ENCODE measurements around the gene PTDSS2. TPM values are rescaled to one million over a fixed set of nuclear protein-coding genes. Genes with fewer than 3 reads are reported as not detected.
"Not testable (repeated sequence)": the region's sequence is repeated elsewhere in the genome, so short reads cannot be mapped to it uniquely, and the experiment has no call there.

Gene PTDSS2
- total RNA-seq, 1 experiment from 2014 or later = 16.8 TPM

DNA sequence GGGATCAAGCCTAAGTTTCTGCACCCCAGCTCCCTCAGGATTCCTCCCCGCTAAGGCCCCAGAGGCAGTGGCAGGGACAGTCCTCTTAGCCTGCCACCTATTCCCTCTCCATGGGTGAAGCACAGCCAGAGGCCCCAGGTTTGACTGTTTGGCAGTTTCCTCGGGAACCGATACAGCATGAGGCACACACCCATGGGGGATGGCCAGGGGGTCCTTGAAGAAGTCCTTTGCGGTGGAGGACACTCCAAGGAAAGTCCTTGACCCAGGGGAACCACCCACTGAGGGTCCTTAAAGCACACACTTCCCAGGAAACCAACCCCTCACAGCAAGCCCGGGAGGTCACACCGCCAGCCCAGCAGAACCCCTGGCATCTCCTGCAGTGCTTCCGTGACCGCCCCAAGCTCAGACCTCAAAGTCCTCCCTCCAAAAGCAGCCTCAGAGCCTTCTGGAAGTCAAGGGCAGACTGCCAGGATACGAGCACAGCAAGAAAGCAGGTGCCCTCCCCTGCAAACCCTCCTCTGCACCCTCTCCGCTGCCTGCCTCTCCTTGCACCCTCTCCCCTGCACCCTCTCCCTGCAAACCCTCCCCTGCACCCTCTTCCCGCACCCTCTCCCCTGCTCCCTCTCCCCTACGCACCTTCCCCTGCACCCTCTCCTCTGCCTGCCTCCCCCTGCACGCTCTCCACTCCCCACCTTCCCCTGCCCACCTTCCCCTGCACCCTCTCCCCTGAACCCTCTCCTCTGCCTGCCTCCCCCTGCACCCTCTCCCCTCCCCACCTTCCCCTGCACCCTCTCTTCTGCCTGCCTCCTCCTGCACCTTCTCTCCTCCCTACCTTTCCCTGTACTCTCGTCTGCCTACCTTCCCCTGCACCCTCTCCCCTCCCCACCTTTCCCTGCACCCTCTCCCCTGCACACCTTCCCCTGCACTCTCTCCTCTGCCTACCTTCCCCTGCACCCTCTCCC is 36.7 kb upstream of the PTDSS2 start:
- peak; percentile 34 for DNase-seq (ENCODE audit: low read depth)

DNA sequence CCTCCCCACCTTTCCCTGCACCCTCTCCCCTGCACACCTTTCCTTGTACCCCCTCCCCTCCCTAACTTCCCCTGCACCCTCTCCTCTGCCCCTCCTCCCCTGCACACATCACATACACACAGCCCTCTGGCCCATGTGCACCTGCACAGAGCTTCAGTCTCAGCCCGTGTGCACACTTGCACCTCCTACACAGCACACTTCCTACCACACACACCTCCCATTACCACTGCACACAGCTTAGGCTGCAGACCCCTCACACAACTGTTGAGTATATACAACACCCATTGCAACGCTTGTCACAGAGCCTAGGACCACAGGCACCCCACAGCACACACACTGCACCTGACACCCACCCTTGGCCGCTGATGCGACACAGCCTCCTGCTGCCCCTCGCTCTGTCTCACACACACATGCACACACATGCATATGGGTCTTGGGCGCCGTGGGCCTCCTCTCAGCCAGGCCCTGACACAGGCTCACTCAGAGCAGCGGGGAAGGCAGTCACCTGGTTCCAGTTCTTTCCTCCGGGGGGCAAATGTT is 35.7 kb upstream of the PTDSS2 start:
- no peak for DNase-seq (ENCODE audit: low read depth)

DNA sequence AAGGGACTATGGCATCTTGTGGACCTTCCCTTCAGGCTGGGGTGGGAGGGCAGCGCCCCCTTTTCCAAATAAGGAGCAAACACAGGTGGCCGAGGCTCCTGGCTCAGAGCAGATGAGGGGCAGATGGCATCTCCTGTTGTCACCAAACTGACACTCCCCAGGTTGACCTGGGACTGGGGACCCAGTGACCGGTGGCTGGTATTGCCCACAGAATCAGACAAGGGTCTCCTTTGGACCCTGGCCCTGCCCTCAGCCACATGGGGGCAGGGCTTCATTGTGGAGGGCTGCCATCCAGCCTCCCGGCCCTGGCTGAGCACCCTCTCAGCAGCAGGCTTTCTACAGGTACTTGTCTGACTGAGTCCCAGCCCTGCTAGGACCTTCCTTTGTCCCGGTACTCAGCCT is 34.4 kb upstream of the PTDSS2 start:
- no peak for DNase-seq (ENCODE audit: low read depth)

DNA sequence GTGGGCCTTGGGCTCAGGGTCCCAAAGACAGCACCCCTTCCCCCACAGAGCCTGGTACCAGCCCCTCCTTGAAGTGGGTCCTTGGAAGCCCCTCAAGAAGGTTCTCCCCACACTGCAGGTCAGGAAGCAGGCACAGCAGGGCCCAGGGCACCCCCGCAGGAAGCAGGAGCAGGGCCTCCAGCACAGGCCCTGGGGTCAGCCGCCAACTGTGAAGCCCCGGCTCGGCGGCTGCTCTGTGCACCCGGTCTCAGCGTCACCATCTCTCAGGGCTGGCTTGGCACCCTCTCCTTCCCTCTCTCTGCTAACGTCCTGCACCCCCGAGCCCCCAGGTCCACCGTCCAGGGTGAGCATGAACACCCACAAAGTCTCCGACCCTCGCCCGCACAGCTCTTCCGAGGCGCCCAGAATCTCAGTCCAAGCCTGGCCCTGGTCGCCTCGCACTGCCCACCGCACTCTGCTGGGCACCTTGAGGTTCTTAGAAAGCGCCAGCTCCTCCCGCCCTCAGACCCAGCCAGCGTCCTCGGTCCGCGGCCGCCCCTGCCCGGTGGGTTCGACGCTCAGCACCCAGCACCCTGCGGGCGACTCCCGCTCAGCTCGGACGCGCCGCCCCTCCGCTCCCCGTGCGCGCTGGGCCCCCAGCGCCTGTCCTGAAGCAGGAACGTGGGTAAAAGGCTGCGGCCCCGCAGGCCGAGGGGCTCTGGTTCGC is 33.9 kb upstream of the PTDSS2 start:
- DNase-seq (ENCODE audit: low read depth) = no peak

DNA sequence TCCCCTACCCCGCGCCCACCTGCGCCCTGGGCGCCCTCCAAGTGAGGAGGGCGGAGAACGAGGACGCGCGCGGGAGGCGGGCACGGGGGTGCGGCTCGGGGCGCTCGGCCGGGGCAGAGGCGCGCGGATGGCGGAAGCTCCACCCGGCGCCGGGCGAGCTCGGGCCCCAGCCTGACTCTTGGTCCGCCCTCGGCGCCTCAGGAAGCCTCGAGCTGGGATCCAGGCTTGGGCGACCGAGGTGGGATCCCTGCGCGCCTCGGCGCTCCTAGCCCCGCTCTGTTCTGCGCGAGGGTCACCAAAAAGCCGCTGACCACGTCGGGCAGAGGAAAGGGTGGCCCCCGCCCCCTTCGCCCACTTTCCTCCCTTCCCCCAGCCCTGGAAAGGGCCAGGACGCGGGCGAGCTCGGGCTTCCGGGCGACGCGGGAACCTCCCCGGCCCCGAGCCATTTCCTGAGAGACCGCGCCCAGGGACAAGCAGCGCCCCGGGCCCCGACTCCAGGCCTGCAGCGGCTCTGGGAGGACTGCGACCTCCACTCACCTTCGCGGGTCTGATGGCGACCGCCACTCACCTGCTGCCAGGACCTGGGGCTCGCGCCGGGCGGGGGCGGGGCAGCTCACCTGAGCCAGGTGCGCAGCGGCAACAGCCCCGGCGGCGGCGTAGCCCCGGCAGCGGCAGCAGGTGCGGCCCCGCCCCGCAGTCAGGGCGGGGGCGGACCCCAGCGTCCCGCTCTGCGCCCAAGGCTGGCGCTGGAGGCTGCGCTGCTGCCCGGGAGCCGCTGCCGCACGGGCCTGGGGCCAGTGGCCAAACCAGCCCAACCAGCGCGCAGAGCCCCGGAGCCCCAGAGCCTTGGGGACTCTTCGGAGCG is 33.1 kb upstream of the PTDSS2 start:
- DNase-seq (ENCODE audit: low read depth) = no peak

DNA sequence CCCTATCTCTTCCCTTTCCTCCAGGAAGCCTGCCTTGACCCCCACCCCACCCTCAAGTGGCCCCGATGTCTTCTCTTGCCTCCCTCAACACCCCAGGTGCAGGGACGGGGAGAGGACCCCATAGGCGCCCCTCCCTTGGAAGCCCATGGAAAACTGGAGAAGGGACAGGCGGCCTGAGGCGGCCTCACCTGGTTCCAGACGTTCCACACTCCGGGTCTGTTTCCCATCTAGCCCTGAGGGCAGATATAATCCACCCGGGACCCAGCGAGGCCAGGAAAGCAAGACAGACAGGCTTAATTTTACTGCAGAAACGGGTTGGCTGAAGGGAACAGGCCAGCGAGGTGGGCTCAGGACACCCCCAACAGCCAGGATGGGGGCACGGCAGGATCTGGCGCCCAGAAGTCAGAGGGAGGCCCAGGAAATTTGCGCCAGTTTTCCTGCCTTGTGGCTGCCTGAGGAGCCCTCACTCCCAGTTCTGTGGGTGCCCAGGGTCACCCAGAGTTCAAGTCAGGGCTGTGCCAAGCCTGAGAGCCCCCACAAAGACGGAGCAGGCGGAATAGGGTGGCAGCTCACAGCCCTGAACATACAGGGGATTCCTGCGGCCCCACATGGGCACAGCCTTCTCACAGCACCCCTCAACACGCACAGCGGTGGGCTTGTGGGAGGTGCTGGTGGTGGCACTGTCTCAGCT is 32.3 kb upstream of the PTDSS2 start:
- no peak for DNase-seq (ENCODE audit: low read depth)

DNA sequence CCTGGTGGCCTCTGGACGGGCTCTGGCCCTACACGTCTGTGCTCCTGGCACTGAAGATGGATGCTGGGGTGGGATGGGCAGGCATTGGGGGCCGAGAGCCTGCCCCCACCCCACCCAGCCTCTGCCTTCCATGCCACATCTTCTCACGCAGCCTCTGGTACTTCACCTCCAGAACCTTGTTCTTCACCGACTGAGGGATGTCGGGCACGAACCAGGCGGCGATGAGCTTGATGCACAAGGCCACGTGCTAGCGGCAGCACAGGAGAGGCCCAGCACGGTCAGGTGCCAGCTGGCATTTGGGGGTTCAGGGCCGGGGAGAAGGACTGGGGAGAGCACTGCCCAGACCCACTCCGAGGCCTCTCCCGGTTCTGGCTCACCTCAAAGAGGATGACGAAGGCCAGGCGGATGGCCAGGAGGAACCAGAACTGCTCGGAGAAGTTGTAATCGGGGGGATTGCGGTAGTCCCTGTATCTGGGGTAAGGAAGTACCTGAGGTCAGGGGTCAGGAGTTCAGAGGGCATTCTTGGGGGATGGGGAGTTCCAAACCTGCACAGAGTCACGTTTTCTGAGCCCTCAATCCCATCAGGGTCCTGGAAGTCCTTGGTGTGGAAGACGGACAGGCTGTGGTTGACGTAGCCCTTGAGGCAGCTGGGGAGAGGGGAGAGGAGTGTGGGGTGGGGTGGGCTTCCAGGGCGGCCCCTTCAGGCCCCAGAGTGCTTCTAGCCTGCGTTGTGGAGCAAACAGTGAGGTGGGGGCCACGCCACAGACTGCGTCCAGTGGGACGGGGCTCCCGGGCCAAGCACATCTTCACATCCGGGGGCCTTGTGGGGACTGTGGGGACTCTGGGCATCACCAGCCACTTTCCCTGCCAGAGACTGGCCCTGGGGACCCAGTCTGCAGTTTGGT is 31.5 kb upstream of the PTDSS2 start:
- no peak for DNase-seq (ENCODE audit: low read depth)

DNA sequence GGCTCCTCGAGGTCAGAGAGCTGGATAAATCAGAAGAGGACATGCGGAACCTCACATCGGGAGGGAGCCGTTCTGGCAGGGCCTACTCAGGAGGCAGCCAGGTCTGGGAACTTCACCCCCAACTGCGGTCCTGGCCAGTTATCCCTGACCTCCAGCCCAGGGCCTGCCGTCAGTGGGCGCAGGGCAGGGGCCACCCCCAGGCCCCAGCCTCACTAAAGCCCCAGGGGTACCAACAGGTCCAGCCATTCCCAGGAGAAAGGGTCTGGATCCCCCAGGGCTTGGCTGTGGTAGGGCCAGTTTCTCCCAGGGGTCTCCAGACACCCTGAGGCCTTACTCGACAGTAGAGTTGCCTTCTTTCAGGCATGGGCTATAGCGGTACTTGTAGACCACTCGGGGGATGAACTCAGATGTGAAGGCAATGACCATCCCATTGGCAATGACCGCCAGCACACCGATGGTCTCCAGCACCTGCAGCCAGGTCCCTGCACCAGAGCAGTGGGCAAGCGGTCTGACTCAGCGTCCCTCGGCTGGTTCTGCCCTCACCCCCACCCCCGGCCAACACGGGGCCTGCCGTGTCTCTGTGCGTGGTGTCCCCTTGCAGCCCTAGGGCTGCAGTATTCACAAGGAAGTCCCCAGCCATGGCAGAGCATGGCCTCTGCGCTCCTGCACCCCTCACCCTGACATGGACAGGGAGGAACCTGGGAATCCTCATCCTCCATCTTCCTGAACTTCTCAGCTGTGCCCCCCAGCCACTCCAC is 30.7 kb upstream of the PTDSS2 start:
- no peak for DNase-seq (ENCODE audit: low read depth)

DNA sequence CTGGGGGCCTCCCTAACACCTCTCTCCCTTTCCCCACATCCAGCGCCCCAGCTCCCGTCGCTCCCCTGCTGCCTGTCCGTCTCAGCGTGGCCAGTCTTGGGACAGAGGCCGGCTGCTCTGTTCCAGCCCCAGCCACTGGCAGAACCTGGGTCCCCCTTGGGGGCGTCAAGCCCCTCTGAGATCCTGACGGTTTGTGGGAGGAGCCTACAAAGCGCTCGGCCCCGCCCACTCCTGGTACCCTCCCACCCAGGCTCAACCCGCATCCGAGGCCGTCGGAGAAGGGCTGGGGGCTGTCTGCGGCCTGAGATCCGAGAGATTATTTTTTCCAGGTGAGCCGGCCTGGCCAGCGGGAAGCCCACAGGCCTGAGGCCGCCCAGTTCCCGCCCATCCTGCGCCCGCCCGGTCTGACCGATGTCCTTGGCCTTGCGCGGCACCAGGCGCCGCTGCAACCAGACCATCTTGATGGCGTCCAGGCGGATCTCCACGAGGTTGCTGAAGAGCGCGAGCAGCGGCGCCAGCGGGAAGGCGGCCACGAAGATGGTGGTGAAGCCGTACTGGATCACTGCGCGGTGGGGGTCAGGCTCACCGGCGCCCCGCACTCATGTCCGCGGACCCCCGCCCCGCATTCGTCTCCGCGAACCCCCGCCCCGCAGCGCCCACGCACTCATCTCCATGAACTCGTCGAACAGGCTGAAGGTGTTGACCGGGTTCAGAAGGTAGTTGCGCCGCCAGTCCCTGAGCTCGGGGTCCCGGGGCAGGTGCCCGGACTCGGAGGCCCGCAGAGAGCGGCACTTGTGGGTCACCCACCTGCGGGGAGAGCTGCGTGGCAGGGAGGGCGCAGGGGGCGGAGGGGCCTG is 29.8 kb upstream of the PTDSS2 start:
- no peak for DNase-seq (ENCODE audit: low read depth)

DNA sequence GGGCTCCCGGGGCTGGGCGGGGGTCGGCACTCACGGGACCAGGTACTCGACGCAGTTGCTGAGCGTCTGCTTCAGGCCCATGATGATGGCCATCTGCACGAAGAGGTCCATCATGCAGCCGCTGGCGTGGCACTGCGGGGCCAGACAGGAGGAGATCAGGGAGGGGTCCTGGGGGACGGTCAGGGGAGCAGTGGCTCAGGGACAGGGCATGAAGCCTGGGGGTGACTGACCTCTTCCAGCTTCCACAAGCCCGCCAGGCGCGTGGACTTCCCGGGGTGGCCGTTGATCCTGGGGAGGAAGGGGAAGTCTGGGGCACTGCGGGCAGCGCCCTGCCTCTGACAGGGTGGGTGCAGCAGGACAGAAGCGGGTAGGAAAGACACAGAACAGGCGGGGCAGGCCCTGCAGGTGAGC is 29.2 kb upstream of the PTDSS2 start:
- DNase-seq (ENCODE audit: low read depth) = no peak

DNA sequence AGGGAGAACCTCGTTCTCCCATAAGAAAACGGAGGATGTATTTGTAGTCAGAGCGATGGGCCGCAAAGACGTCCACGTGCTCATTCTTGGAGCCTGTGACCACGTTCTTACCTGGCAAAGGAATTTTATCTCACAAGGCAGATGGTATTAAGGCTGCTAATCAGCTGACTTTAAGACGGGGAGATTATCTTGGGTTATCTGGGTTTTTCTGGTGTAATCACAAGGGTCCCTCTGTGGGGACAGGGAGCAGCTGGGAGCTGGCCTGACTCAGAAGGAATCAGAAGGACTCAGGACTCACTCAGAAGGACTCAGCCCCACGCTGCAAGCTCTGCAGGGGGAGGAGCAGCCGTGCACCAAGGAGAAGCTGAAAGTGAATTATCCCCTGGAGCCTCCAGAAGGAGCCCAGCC is 27.8 kb upstream of the PTDSS2 start:
- DNase-seq (ENCODE audit: low read depth) = no peak

DNA sequence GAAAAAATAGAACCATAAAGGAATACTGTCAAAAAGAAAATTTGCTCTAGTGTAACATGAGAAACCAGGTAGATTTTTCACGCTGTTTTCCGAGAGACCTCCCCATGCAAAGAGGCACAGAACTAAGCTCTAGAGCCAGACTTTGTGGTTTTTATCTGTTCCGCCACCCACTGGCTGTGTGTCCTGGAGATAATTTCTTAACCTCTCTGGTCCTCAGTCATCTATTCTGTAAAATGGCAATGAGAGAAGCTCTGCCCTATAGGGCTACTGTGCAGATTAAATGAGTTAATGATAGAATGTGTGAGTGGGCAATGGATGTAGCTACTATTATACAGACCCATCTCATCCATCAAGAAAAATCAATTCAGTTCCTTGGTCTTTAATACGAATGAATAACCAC is 25.8 kb upstream of the PTDSS2 start:
- no peak for DNase-seq (ENCODE audit: low read depth)

DNA sequence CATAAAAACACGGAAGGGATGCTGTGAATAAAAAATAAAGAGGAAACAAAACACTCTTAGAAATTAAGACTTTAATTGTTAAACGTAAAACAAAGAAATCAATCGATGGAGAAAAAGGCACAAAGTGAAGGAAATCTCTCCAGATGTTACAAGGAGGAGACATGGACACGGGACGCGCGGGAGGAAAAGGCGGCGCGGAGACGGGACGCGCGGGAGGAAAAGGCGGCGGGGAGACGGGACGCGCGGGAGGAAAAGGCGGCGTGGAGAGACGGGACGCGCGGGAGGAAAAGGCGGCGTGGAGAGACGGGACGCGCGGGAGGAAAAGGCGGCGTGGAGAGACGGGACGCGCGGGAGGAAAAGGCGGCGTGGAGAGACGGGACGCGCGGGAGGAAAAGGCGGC is 25.3 kb upstream of the PTDSS2 start:
- DNase-seq (ENCODE audit: low read depth) = not testable (repeated sequence)

DNA sequence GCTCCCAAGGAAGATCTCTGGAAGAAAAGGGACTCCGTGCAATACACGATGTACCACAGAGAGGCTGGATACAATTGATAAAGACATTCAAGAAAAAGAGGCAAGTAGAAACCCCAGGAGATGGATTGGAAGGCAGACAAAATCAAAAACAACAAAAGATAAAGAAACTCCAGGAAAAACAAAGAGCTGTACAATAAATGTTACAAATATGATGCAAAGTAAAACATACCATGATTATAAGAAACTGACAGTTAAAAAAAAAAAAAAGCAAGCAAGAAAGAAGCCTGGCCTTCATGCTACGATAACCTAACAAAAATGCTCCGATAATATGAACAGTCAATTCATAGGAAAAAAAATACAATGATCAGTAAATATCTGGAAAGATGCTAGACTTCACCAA is 24.8 kb upstream of the PTDSS2 start:
- DNase-seq (ENCODE audit: low read depth) = no peak

DNA sequence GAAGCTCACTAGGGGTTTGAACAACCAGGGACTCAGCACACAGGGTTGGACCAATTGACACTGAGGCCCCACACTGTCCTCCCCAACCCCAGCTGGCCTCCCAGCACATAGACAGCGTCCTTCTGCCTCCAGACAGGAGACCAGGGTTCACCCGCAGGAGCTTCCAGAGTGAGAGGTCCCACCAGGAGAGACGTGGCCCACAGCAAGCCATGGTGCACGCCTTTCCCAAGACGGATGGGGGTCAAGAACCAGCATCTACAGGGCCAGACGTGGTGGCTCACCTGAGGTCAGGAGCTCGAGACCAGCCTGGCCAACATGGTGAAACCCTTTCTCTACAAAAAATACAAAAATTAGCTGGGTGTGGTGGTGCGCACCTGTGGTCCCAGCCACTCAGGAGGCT is 23.2 kb upstream of the PTDSS2 start:
- DNase-seq (ENCODE audit: low read depth) = no peak

DNA sequence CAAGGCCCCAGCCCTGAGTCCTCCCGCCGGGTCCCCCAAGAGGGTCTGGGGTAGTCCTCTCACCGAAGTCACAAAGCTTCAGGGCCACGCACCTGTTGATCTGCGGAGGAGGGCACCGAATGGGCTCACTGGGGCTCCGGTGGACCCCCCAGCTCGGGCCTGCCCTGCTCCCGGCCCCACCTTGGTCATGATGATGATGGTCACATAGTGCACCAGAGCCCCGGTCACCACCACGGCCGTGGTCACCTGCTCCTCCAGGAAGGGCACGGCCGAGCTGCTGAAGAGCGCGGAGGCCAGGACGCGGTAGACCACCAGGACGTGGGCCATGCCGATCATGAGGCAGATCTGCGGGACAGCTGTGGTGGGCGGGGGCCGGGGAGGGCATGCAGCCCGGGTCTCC is 21.8 kb upstream of the PTDSS2 start:
- no peak for DNase-seq (ENCODE audit: low read depth)

DNA sequence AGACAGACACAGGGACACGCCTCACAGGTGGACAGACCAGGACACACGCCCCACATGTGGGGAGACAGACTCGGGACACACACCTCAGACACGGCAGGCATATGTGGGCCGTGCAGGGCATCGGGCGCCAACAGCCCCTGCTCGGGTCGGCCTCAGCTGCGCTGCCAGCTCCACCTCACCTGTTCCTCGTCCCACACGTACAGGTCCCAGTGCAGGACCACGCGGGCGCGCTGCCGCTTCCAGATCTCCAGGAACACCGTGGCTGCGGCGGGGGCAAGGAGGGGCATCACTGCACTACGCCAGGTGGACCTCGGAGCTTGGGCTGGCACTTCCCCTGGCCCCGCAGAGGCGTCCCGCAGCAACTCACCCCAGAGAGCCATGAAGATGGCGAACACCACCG is 20.7 kb upstream of the PTDSS2 start:
- no peak for DNase-seq (ENCODE audit: low read depth)

DNA sequence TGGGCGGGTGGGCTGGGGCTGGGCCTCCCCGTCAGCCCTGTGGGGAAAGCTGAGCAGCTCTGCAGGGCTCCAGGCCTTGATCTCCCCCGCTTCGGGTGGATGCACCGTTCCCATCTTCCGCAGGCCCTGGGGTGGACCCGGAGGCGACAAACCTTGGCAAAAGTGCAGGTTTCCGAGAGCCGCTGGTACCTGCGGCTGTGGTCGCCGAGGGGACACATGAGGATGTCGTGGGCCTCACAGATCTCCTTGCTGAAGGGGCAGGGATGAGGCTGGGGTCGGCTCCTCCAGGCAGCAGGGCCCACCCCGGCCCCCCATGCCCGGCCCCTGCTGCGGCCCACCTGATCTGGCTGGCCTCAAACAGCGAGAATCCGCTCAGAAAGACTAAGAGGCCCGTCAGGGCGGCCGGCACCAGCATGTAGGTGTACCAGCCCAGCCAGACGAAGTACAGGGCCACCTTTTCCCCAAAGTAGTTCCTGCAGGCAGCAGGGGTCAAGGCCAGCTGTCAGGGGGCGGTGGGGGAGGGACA is 20.1 kb upstream of the PTDSS2 start:
- no peak for DNase-seq (ENCODE audit: low read depth)

All from RPMI7951 (cell line).